ENCODE results near the gene CCDC24. TPM values are rescaled to one million over a fixed set of nuclear protein-coding genes. Genes with fewer than 3 reads are reported as not detected.

CCDC24 gene
- total and polyA plus RNA-seq, 8 donors = 9.9 to 17.7 (median 12.9) TPM

- intact Hi-C loops (cut with DNase I) = no loop called here
Observed at GRCh38 chr1:43996733-43997115, 5.3 kb downstream of the CCDC24 start.

GRCh38 chr1:43997295-43997999 lies 6.0 kb downstream of the CCDC24 start:
- peak in 1 of 4 donors; percentile 69 for DNase-seq

More at GRCh38 chr1:43996733-43997115, 5.3 kb downstream of the CCDC24 start:
- H3K4me1 ChIP-seq = peaks cover 0 to 11% of the 10 kb centered on the region in 2 donors
- no peak for TF ChIP-seq CTCF (IDR thresholded peaks at IDR 0.05)
- no peaks in the 10 kb centered on the region for H3K9me3 ChIP-seq
- no peak for ATAC-seq
- H3K27me3 ChIP-seq = no peaks in the 10 kb centered on the region
- peak in 1 of 4 donors; percentile 56 for DNase-seq
- H3K4me3 ChIP-seq = no peak overlapping the region
- H3K36me3 ChIP-seq = peaks cover 0 to 10% of the 10 kb centered on the region in 2 donors
- no peak overlapping the region for H3K27ac ChIP-seq

GRCh38 chr1:43998000-43998378 lies 6.6 kb downstream of the CCDC24 start:
- no peak for TF ChIP-seq CTCF (IDR thresholded peaks at IDR 0.05)
- Histone ChIP-seq H3K4me3 (no peak overlapping the region), H3K9me3 (no peaks in the 10 kb centered on the region), H3K4me1 (no peaks in the 10 kb centered on the region), H3K27ac (no peak overlapping the region), H3K36me3 (peaks cover 0 to 10% of the 10 kb centered on the region in 2 donors), H3K27me3 (no peaks in the 10 kb centered on the region)
- intact Hi-C loops (cut with DNase I) = no loop called here
- peak in 1 of 4 donors; percentile 47 for DNase-seq
- ATAC-seq = no peak

More at GRCh38 chr1:43997295-43997999, 6.0 kb downstream of the CCDC24 start:
- TF ChIP-seq CTCF (IDR thresholded peaks at IDR 0.05) = no peak
- Histone ChIP-seq H3K4me3 (no peak overlapping the region), H3K4me1 (peaks cover 0 to 4% of the 10 kb centered on the region in 2 donors), H3K9me3 (no peaks in the 10 kb centered on the region), H3K36me3 (peaks cover 0 to 10% of the 10 kb centered on the region in 2 donors), H3K27ac (no peak overlapping the region), H3K27me3 (no peaks in the 10 kb centered on the region)
- intact Hi-C loops (cut with DNase I) = no loop called here
- ATAC-seq = no peak

GRCh38 chr1:43999455-43999854 lies 8.1 kb downstream of the CCDC24 start:
- Histone ChIP-seq H3K27ac (no peak overlapping the region), H3K4me1 (no peaks in the 10 kb centered on the region), H3K9me3 (no peaks in the 10 kb centered on the region), H3K36me3 (peaks cover 0 to 10% of the 10 kb centered on the region in 2 donors), H3K27me3 (no peaks in the 10 kb centered on the region), H3K4me3 (no peak overlapping the region)
- DNase-seq = no peak
- no peak for TF ChIP-seq CTCF (IDR thresholded peaks at IDR 0.05)
- intact Hi-C loops (cut with DNase I) = no loop called here
- no peak for ATAC-seq

GRCh38 chr1:44000122-44000665 lies 8.8 kb downstream of the CCDC24 start:
- Histone ChIP-seq H3K4me3 (no peak overlapping the region), H3K4me1 (no peaks in the 10 kb centered on the region), H3K9me3 (no peaks in the 10 kb centered on the region), H3K27ac (no peak overlapping the region), H3K27me3 (no peaks in the 10 kb centered on the region), H3K36me3 (peaks cover 0 to 10% of the 10 kb centered on the region in 2 donors)
- ATAC-seq (no peak), DNase-seq (no peak)
- TF ChIP-seq CTCF (IDR thresholded peaks at IDR 0.05) = no peak
- intact Hi-C loops (cut with DNase I) = no loop called here

Measured in left lung (tissue), 10 donors.